ENCODE data around the gene SAXO2.
"Not testable (repeated sequence)": the region's sequence is repeated elsewhere in the genome, so short reads cannot be mapped to it uniquely, and the experiment has no call there.

The SAXO2 gene

GRCh38 chr15:82314769-82315518 is 52.3 kb downstream of the SAXO2 start:
- DNase-seq = no peak

GRCh38 chr15:82315519-82316246 is 53.1 kb downstream of the SAXO2 start:
- no peak for DNase-seq

- DNase-seq = not testable (repeated sequence)
Observed at GRCh38 chr15:82316247-82317090, 53.9 kb downstream of the SAXO2 start.

GRCh38 chr15:82317091-82317489 is 54.5 kb downstream of the SAXO2 start:
- no peak for DNase-seq

GRCh38 chr15:82317516-82317915 is 54.9 kb downstream of the SAXO2 start:
- DNase-seq = not testable (repeated sequence)

DNA sequence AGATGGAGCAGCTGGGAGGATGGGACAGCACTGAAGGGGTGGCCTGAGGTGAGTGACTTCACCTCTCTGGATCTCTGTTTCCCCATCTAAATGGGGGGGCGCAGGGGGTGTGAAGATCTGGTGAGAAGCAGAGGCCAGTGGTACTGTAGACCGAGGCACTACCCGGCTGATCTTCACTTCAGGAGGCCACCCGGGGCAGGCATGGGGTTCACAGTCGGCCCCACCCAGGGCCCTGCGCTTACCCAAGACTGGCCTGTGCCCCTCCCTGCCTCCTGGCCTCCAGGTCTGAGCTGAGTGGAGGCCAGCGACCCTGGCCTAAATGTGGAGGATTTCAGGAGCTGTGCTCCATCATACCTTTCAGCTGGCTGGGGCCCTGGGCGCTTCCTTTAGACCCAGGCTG is 55.7 kb downstream of the SAXO2 start:
- DNase-seq = not testable (repeated sequence)

GRCh38 chr15:82319522-82320278 is 57.1 kb downstream of the SAXO2 start:
- DNase-seq = not testable (repeated sequence)

DNA sequence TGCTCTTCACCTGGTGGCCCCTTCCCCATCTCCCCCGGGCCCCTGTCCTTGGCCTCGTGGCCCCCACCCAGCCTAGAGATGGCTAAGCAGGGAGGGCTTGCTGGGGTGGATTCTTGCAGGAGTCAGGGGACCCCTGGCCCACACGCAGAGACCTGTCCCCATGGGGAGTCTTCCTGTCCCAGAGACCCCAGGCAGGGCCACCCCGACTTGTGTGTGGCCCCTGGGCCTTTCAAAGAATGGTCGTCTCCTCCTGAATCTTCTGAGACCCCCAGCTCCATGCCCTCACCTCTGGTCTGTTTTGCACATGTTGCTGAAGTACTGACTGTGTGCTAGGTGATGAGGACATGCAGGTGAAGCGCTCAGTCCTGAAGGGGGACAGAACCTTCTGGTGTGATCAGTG is 58.2 kb downstream of the SAXO2 start:
- DNase-seq = not testable (repeated sequence)

- not testable (repeated sequence) for DNase-seq
Observed at GRCh38 chr15:82322488-82322887, 59.9 kb downstream of the SAXO2 start.

DNA sequence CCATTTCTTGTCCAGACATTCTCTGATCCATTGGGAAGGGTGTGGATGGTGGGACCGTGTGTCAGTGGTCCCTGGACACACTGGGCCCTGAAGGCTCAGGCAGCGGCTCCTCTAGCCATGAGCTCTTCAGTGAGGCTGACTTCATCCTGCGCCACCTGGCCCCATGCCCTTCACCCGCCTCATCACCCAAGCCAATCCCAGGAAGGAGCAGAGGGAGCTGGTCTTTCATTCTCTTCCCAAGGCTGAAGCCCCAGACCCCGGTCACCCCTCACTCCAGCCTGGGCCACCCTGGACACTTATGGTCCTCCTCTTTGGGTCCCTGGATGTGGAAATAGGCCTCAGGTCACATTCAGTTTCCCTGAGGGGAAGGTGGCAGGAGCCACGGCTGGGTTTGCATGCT is 62.2 kb downstream of the SAXO2 start:
- DNase-seq = not testable (repeated sequence)

DNA sequence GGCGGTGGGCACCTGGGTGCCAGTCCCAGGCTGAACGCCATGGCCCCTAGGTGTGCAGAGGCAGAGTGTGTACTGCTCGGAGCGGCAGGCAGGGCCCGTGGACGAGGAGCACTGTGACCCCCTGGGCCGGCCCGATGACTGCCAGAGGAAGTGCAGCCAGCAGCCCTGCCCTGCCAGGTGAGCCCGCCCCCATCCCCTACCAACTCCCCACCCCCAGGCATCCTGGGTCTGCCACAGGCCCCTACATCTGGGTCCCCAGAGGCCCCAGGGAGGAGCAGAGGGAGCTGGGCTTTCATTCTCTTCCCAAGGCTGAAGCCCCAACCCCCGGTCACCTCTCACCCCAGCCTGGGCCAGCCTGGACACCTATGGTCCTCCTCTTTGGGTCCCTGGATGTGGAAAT is 63.0 kb downstream of the SAXO2 start:
- DNase-seq = not testable (repeated sequence)

DNA sequence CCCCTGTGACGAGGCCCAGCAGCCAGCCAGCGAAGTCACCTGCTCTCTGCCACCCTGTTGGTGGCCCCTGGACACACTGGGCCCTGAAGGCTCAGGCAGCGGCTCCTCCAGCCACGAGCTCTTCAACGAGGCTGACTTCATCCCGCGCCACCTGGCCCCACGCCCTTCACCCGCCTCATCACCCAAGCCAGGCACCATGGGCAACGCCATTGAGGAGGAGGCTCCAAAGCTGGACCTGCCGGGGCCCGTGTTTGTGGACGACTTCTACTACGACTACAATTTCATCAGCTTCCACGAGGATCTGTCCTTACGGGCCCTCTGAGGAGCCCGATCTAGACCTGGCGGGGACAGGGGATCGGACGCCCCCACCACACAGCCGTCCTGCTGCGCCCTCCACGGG is 64.3 kb downstream of the SAXO2 start:
- not testable (repeated sequence) for DNase-seq

DNA sequence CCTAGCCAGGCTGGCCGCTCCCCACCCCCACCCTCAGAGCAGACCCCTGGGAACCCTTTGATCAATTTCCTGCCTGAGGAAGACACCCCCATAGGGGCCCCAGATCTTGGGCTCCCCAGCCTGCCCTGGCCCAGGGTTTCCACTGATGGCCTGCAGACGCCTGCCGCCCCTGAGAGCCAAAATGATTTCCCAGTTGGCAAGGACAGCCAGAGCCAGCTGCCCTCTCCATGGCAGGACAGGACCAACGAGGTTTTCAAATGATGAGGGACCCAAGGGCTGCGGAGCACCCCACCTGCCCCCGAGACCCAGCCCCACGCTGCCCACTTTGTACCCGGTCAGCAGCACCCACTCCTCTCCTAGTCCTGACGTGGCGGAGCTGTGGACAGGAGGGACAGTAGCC is 64.8 kb downstream of the SAXO2 start:
- DNase-seq = not testable (repeated sequence)

DNA sequence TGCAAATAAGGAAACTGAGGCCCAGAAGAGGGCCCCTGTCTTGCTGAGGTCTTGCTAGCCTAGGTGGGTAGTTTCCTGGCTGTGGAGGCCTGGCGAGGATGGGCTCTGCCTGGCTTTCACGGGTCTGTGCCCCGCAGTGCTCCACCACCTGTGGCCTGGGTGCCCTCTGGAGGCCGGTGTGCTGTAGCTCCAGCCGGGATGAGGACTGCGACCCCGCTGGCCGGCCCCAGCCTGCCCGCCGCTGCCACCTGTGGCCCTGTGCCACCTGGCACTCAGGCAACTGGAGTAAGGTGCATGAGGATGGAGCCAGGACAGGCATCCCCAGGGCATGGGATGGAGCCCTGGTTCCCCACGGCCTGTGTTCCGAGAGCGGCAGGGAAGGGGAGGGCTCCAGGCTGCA is 66.4 kb downstream of the SAXO2 start:
- DNase-seq = not testable (repeated sequence)

- DNase-seq = not testable (repeated sequence)
Observed at GRCh38 chr15:82330921-82331320, 68.3 kb downstream of the SAXO2 start.

- not testable (repeated sequence) for DNase-seq
Observed at GRCh38 chr15:82331576-82332304, 69.1 kb downstream of the SAXO2 start.

- DNase-seq = not testable (repeated sequence)
Observed at GRCh38 chr15:82332711-82333602, 70.3 kb downstream of the SAXO2 start.

GRCh38 chr15:82333603-82334553 is 71.3 kb downstream of the SAXO2 start:
- not testable (repeated sequence) for DNase-seq

Data from COR-L47 (cell line).